ENCODE data around the gene HDAC4.

- TF ChIP-seq CTCF (IDR thresholded peaks at IDR 0.05) = no peak
- no peak for TF ChIP-seq POLR2AphosphoS5 (IDR thresholded peaks at IDR 0.05; ENCODE audit: insufficient read depth in 1 of 2, low read depth in 1 of 2)
These were observed 310.9 kb downstream of the HDAC4 start for GRCh38 chr2:239089884-239090283.
